Retinal pigment epithelial cell (primary cell): ENCODE results near the gene SLC22A14.
"Not testable (repeated sequence)": the region's sequence is repeated elsewhere in the genome, so short reads cannot be mapped to it uniquely, and the experiment has no call there.

Experiments
- DNase-seq: peaks from one replicate; pipeline ENCODE4 v3.0.0-alpha.2; 2010; ENCODE audit warnings: low read depth
- H3K4me3 ChIP-seq: 2 replicates; pipeline ENCODE4 v1.5.1; 2011; ENCODE audit warnings: mild to moderate bottlenecking, low read length, control low read depth, moderate library complexity
- CTCF ChIP-seq: conservative IDR thresholded peaks from 2 replicates; pipeline ENCODE4 v1.5.1; 2011; ENCODE audit warnings: low read depth, low read length, control low read depth, inconsistent platforms

The SLC22A14 gene

GRCh38 chr3:38318766-38319671 lies 36.9 kb downstream of the SLC22A14 start:
- no peak for TF ChIP-seq CTCF
- no peak overlapping the region for H3K4me3 ChIP-seq
- DNase-seq, result no peak

GRCh38 chr3:38320638-38321037 lies 38.5 kb downstream of the SLC22A14 start:
- not testable (repeated sequence) for DNase-seq, H3K4me3 ChIP-seq

GRCh38 chr3:38323060-38323459 lies 41.0 kb downstream of the SLC22A14 start:
- no peak for DNase-seq
- no peak overlapping the region for H3K4me3 ChIP-seq
- no peak for TF ChIP-seq CTCF

- no peak for DNase-seq
- no peak for TF ChIP-seq CTCF
- no peak overlapping the region for H3K4me3 ChIP-seq
Measured at GRCh38 chr3:38325256-38325655, 43.2 kb downstream of the SLC22A14 start.

- H3K4me3 ChIP-seq, result no peak overlapping the region
- no peak for TF ChIP-seq CTCF
- no peak for DNase-seq
Measured at GRCh38 chr3:38327335-38328009, 45.4 kb downstream of the SLC22A14 start.

- H3K4me3 ChIP-seq, result no peak overlapping the region
- no peak for DNase-seq
- no peak for TF ChIP-seq CTCF
Measured at GRCh38 chr3:38331257-38332022, 49.3 kb downstream of the SLC22A14 start.

- H3K4me3 ChIP-seq, result no peak overlapping the region
- no peak for DNase-seq
- no peak for TF ChIP-seq CTCF
Measured at GRCh38 chr3:38332201-38332600, 50.1 kb downstream of the SLC22A14 start.
